CD14-positive monocyte (primary cell): ENCODE results near the gene ZNF79. TPM values are rescaled to one million over a fixed set of nuclear protein-coding genes. Genes with fewer than 3 reads are reported as not detected.
A peak's percentile ranks its signal among the peaks of the same experiment; 100 is the strongest.

Source experiments
- DNase-seq, 3 donors: peaks; one replicate each; pipeline ENCODE4 v3.0.0-alpha.2; 2011 to 2022
- H2AFZ ChIP-seq: 2 replicates; pipeline ENCODE4 v1.6.0; 2012; ENCODE audit warnings: mild to moderate bottlenecking, low read depth, low read length, inconsistent platforms; ENCODE audit not compliant: insufficient read depth, poor library complexity, severe bottlenecking
- H3K27ac ChIP-seq, 2 donors: 1 replicate in 1 of 2; 2 replicates in 1 of 2; pipeline ENCODE4 v1.5.1; 2012 to 2013; ENCODE audit warnings: low read length in 2 of 2, control low read depth in 1 of 2, inconsistent platforms in 1 of 2, low read depth in 1 of 2, mild to moderate bottlenecking in 1 of 2
- H3K27me3 ChIP-seq, 2 donors: one replicate each; pipeline versions ENCODE4 v1.6.0 to v1.6.1; 2011 to 2013; ENCODE audit warnings: low read length in 2 of 2; ENCODE audit not compliant: control insufficient read depth in 2 of 2, insufficient read depth in 2 of 2
- H3K36me3 ChIP-seq, 2 donors: replicated peaks in 1 of 2; 1 replicate in 1 of 2; 2 replicates in 1 of 2; pipeline versions ENCODE4 v1.5.1 to v1.6.1; 2012 to 2013; ENCODE audit warnings: low read length in 2 of 2, control low read depth in 1 of 2, inconsistent platforms in 1 of 2, mild to moderate bottlenecking in 1 of 2; ENCODE audit not compliant: insufficient read depth in 2 of 2, control insufficient read depth in 1 of 2
- H3K4me1 ChIP-seq, 2 donors: 1 replicate in 1 of 2; 2 replicates in 1 of 2; pipeline versions ENCODE4 v1.5.1 to v1.6.1; 2012 to 2013; ENCODE audit warnings: low read length in 2 of 2, control low read depth in 1 of 2, inconsistent platforms in 1 of 2, mild to moderate bottlenecking in 1 of 2, moderate library complexity in 1 of 2; ENCODE audit not compliant: insufficient read depth in 2 of 2, control insufficient read depth in 1 of 2
- H3K4me2 ChIP-seq: replicated peaks from 2 replicates; pipeline ENCODE3; 2012; ENCODE audit warnings: low read length, moderate library complexity, mild to moderate bottlenecking; ENCODE audit not compliant: poor library complexity, severe bottlenecking; ENCODE audit errors: extremely low read depth
- H3K4me3 ChIP-seq, 3 experiments: fragments of 200-600 bp in 1 of 3; sonication (generic) in 1 of 3; replicated peaks in 1 of 3; 1 replicate in 2 of 3; 2 replicates in 1 of 3; pipeline ENCODE4 v1.5.1; 2011 to 2013; ENCODE audit warnings: low read length in 3 of 3, mild to moderate bottlenecking in 3 of 3, control low read depth in 2 of 3, low read depth in 2 of 3, inconsistent platforms in 1 of 3, moderate library complexity in 1 of 3
- H3K79me2 ChIP-seq: 2 replicates; pipeline ENCODE4 v1.6.0; 2012; ENCODE audit warnings: mild to moderate bottlenecking, control low read depth, inconsistent platforms, low read length, moderate library complexity; ENCODE audit not compliant: insufficient read depth
- H3K9ac ChIP-seq: 2 replicates; pipeline ENCODE4 v1.6.0; 2017; ENCODE audit warnings: low read length, mild to moderate bottlenecking; ENCODE audit not compliant: insufficient read depth, poor library complexity, severe bottlenecking
- H3K9me3 ChIP-seq, 2 donors: replicated peaks in 1 of 2; 1 replicate in 1 of 2; 2 replicates in 1 of 2; pipeline versions ENCODE4 v1.5.1 to v1.6.1; 2012 to 2013; ENCODE audit warnings: low read length in 2 of 2, control low read depth in 1 of 2; ENCODE audit not compliant: control insufficient read depth in 1 of 2, insufficient read depth in 1 of 2
- H4K20me1 ChIP-seq: 2 replicates; pipeline ENCODE4 v1.6.0; 2012; ENCODE audit warnings: mild to moderate bottlenecking, low read length, control low read depth, moderate library complexity; ENCODE audit not compliant: insufficient read depth
- H3K27ac Mint-ChIP-seq, 7 donors: one replicate each; pipeline ENCODE4 v1.8.0; 2020; ENCODE audit warnings: mild to moderate bottlenecking in 7 of 7, mixed read lengths in 7 of 7, moderate library complexity in 6 of 7, inconsistent platforms in 2 of 7
- H3K27me3 Mint-ChIP-seq, 3 donors: one replicate each; pipeline ENCODE4 v1.8.0; 2021 to 2022; ENCODE audit warnings: low read depth in 3 of 3, mild to moderate bottlenecking in 3 of 3, mixed read lengths in 3 of 3, moderate library complexity in 3 of 3, inconsistent platforms in 1 of 3
- H3K36me3 Mint-ChIP-seq, 2 donors: one replicate each; pipeline ENCODE4 v1.8.0; 2020; ENCODE audit warnings: mixed read lengths in 2 of 2, inconsistent platforms in 1 of 2, mild to moderate bottlenecking in 1 of 2
- H3K4me1 Mint-ChIP-seq: one replicate; pipeline ENCODE4 v1.8.0; 2020; ENCODE audit warnings: mild to moderate bottlenecking, mixed read lengths
- H3K4me3 Mint-ChIP-seq, 2 donors: one replicate each; pipeline ENCODE4 v1.8.0; 2020; ENCODE audit warnings: mild to moderate bottlenecking in 2 of 2, mixed read lengths in 2 of 2, moderate library complexity in 1 of 2
- H3K9me3 Mint-ChIP-seq, 7 donors: one replicate each; pipeline ENCODE4 v1.8.0; 2020 to 2022; ENCODE audit warnings: mixed read lengths in 7 of 7, mild to moderate bottlenecking in 6 of 7, moderate library complexity in 6 of 7, inconsistent platforms in 2 of 7
- CTCF ChIP-seq: fragments of 200-600 bp; IDR thresholded peaks from one replicate; pipeline ENCODE4 v1.8.0; 2022; ENCODE audit warnings: antibody characterized with exemption, mild to moderate bottlenecking
- WGBS: methylation state at CpG from one replicate; pipeline ENCODE4 v1.1.5; 2013; ENCODE audit warnings: missing lambda C conversion rate; ENCODE audit not compliant: insufficient coverage; 5-methylcytosine and 5-hydroxymethylcytosine counted together
- intact Hi-C, 2 donors: fragments of 100-400 bp; cut with micrococcal nuclease; formaldehyde crosslinking; loops; one replicate each; pipeline versions ENCODE4 v1.15.0 to v1.15.1; 2023
- polyA plus RNA-seq, 3 donors: library from polyadenylated mRNA; depleted of rRNA in 1 of 3; unstranded in 2 of 3; stranded (reverse) in 1 of 3; fragments of 300-500 nt in 2 of 3; fragments of >200 nt in 1 of 3; fragmentation: Illumina TruSeq in 2 of 3; gene quantifications; 1 replicate in 2 of 3; 2 replicates in 1 of 3; pipeline ENCODE4 v1.2.3, GENCODE V29; 2012 to 2021

The ZNF79 gene
- polyA plus RNA-seq, 3 donors, result 1.4 to 3.3 (median 2.0) TPM

GRCh38 chr9:127397646-127398274 lies 26.4 kb upstream of the ZNF79 start:
- H3K36me3 Mint-ChIP-seq, result peaks cover 0 to 3% of the 10 kb centered on the region in 2 donors
- Histone ChIP-seq H3K27me3 (peaks cover 0 to 7% of the 10 kb centered on the region in 2 donors), H3K27ac (no peak overlapping the region), H3K4me1 (peaks cover 19 to 27% of the 10 kb centered on the region in 2 donors), H3K9me3 (no peaks in the 10 kb centered on the region), H3K79me2 (no peaks in the 10 kb centered on the region), H3K36me3 (no peaks in the 10 kb centered on the region), H3K4me2 (peak overlapping the region; percentile 87), H3K4me3 (peak overlapping the region; percentile 33 to 72 (median 42)), H2AFZ (peak overlapping the region; percentile 82), H3K9ac (peak overlapping the region; percentile 62), H4K20me1 (peaks cover 5% of the 10 kb centered on the region)
- no peak for TF ChIP-seq CTCF
- H3K4me3 Mint-ChIP-seq, result peak overlapping the region; percentile 76 to 89
- intact Hi-C loops, result loop anchor here (2.0 to 5.0 kb wide), 2 partner anchors 53 to 175 kb away; partner anchors contain the start of genes LRSAM1 (in 1 of the 2) and RPL12 (in 1 of the 2)
- peak in 2 of 3 donors; percentile 13 to 23 for DNase-seq
- H3K27ac Mint-ChIP-seq, result peak overlapping the region in 1 of 7 donors; percentile 61
- peaks cover 0 to 3% (median 0%) of the 10 kb centered on the region in 7 donors for H3K9me3 Mint-ChIP-seq
- WGBS, result 0% methylated on average over 37 of the region's 55 CpGs
- H3K27me3 Mint-ChIP-seq, result peaks cover 12 to 29% (median 15%) of the 10 kb centered on the region in 3 donors
- peaks cover 15% of the 10 kb centered on the region for H3K4me1 Mint-ChIP-seq

- 41% methylated on average over 5 of the region's 5 CpGs for WGBS
- DNase-seq, result no peak
- Histone ChIP-seq H3K9ac (peak overlapping the region; percentile 62), H3K4me3 (peak overlapping the region in 2 of 3 experiments; percentile 33 to 72), H3K79me2 (no peaks in the 10 kb centered on the region), H3K4me1 (peaks cover 19 to 27% of the 10 kb centered on the region in 2 donors), H3K36me3 (no peaks in the 10 kb centered on the region), H4K20me1 (peaks cover 5% of the 10 kb centered on the region), H3K27me3 (peaks cover 0 to 7% of the 10 kb centered on the region in 2 donors), H3K9me3 (no peaks in the 10 kb centered on the region), H3K4me2 (peak overlapping the region; percentile 87), H3K27ac (no peak overlapping the region), H2AFZ (peak overlapping the region; percentile 82)
- intact Hi-C loops, result loop anchor here (5.0 kb wide), 1 partner anchor 176 kb away; no protein-coding TSS in a partner anchor
- peaks cover 0 to 3% (median 0%) of the 10 kb centered on the region in 7 donors for H3K9me3 Mint-ChIP-seq
- H3K4me3 Mint-ChIP-seq, result peak overlapping the region; percentile 76 to 89
- H3K27me3 Mint-ChIP-seq, result peaks cover 12 to 29% (median 15%) of the 10 kb centered on the region in 3 donors
- peaks cover 0 to 3% of the 10 kb centered on the region in 2 donors for H3K36me3 Mint-ChIP-seq
- peaks cover 15% of the 10 kb centered on the region for H3K4me1 Mint-ChIP-seq
- no peak for TF ChIP-seq CTCF
- peak overlapping the region in 2 of 7 donors; percentile 14 to 61 for H3K27ac Mint-ChIP-seq
Measured at GRCh38 chr9:127398275-127398647, 25.9 kb upstream of the ZNF79 start.
